Neural progenitor cell (in vitro differentiated cells): ENCODE data around the gene PRAMEF11.
"Not testable (repeated sequence)": the region's sequence is repeated elsewhere in the genome, so short reads cannot be mapped to it uniquely, and the experiment has no call there.

Source experiments
- EZH2 ChIP-seq: fragments of 200-600 bp; sonication (generic); IDR thresholded peaks from 2 replicates; pipeline ENCODE4 v1.6.1; 2017; ENCODE audit warnings: antibody characterized with exemption, mild to moderate bottlenecking, moderate library complexity
- EZH2phosphoT487 ChIP-seq: fragments of 200-600 bp; sonication (generic); IDR thresholded peaks from 2 replicates; pipeline ENCODE4 v1.6.1; 2017; ENCODE audit warnings: antibody characterized with exemption
- TF ChIP-seq, protein P1 (sequence below): fragments of 200-600 bp; sonication (generic); IDR thresholded peaks from 2 replicates; pipeline ENCODE4 v1.5.1; 2017; ENCODE audit warnings: antibody characterized with exemption, mild to moderate bottlenecking

GRCh38 chr1:12819061-12819460, 12.1 kb downstream of the PRAMEF11 start:
- TF ChIP-seq, protein P1, sequence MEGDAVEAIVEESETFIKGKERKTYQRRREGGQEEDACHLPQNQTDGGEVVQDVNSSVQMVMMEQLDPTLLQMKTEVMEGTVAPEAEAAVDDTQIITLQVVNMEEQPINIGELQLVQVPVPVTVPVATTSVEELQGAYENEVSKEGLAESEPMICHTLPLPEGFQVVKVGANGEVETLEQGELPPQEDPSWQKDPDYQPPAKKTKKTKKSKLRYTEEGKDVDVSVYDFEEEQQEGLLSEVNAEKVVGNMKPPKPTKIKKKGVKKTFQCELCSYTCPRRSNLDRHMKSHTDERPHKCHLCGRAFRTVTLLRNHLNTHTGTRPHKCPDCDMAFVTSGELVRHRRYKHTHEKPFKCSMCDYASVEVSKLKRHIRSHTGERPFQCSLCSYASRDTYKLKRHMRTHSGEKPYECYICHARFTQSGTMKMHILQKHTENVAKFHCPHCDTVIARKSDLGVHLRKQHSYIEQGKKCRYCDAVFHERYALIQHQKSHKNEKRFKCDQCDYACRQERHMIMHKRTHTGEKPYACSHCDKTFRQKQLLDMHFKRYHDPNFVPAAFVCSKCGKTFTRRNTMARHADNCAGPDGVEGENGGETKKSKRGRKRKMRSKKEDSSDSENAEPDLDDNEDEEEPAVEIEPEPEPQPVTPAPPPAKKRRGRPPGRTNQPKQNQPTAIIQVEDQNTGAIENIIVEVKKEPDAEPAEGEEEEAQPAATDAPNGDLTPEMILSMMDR: not testable (repeated sequence)
- TF ChIP-seq EZH2, EZH2phosphoT487: not testable (repeated sequence)
